ENCODE results near the gene MEF2D. TPM values are rescaled to one million over a fixed set of nuclear protein-coding genes. Genes with fewer than 3 reads are reported as not detected.

Gene MEF2D
- total RNA-seq, 1 experiment from 2014 or later: 54.1 TPM

- Mint-ChIP-seq H3K36me3 (ENCODE audit: insufficient read depth, unreplicated experiment) (peaks cover 78% of the 10 kb centered on the region), H3K9me3 (ENCODE audit: low read depth, unreplicated experiment) (no peaks in the 10 kb centered on the region), H3K4me1 (ENCODE audit: low read depth, unreplicated experiment) (peaks cover 48% of the 10 kb centered on the region), H3K27me3 (ENCODE audit: unreplicated experiment) (no peaks in the 10 kb centered on the region), H3K4me3 (ENCODE audit: low read depth, unreplicated experiment) (peak overlapping the region; percentile 88), H3K27ac (ENCODE audit: unreplicated experiment) (peak overlapping the region; percentile 97)
- peak; percentile 87 for DNase-seq
- intact Hi-C loops (cut with micrococcal nuclease; ENCODE audit: unreplicated experiment): loop anchor here (1.0 to 5.0 kb wide), 3 partner anchors 46 to 221 kb away; partner anchors contain the start of genes IQGAP3, SMG5 and TMEM79
- TF ChIP-seq, protein P1, sequence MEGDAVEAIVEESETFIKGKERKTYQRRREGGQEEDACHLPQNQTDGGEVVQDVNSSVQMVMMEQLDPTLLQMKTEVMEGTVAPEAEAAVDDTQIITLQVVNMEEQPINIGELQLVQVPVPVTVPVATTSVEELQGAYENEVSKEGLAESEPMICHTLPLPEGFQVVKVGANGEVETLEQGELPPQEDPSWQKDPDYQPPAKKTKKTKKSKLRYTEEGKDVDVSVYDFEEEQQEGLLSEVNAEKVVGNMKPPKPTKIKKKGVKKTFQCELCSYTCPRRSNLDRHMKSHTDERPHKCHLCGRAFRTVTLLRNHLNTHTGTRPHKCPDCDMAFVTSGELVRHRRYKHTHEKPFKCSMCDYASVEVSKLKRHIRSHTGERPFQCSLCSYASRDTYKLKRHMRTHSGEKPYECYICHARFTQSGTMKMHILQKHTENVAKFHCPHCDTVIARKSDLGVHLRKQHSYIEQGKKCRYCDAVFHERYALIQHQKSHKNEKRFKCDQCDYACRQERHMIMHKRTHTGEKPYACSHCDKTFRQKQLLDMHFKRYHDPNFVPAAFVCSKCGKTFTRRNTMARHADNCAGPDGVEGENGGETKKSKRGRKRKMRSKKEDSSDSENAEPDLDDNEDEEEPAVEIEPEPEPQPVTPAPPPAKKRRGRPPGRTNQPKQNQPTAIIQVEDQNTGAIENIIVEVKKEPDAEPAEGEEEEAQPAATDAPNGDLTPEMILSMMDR (IDR thresholded peaks at IDR 0.05; ENCODE audit: unreplicated experiment): no peak
- CTCF ChIA-PET: interaction anchor here (0.5 to 1.9 kb wide), 7 partner anchors 13 to 213 kb away, joined by 3 to 16 read pairs (median 3); no protein-coding TSS in a partner anchor
- BruUV-seq (replicated peaks): TSS peak; percentile 60
Observed at GRCh38 chr1:156502894-156503697, 2.5 kb upstream of the MEF2D start.

- intact Hi-C loops (cut with micrococcal nuclease; ENCODE audit: unreplicated experiment): loop anchor here (5.0 kb wide), 2 partner anchors 70 to 220 kb away; partner anchors contain the start of genes IQGAP3, SMG5 and TMEM79
- CTCF ChIA-PET: interaction anchor here (0.7 to 1.9 kb wide), 5 partner anchors 32 to 112 kb away, joined by 3 to 16 read pairs (median 3); no protein-coding TSS in a partner anchor
- Mint-ChIP-seq H3K4me1 (ENCODE audit: low read depth, unreplicated experiment) (peaks cover 50% of the 10 kb centered on the region), H3K27ac (ENCODE audit: unreplicated experiment) (peak overlapping the region; percentile 97), H3K9me3 (ENCODE audit: low read depth, unreplicated experiment) (no peaks in the 10 kb centered on the region), H3K36me3 (ENCODE audit: insufficient read depth, unreplicated experiment) (peaks cover 79% of the 10 kb centered on the region), H3K4me3 (ENCODE audit: low read depth, unreplicated experiment) (peak overlapping the region; percentile 88), H3K27me3 (ENCODE audit: unreplicated experiment) (no peaks in the 10 kb centered on the region)
- DNase-seq: no peak
- BruUV-seq (replicated peaks): no TSS peak
- TF ChIP-seq, protein P1 (IDR thresholded peaks at IDR 0.05; ENCODE audit: unreplicated experiment): no peak
Observed at GRCh38 chr1:156502391-156502893, 1.9 kb upstream of the MEF2D start.

DNA sequence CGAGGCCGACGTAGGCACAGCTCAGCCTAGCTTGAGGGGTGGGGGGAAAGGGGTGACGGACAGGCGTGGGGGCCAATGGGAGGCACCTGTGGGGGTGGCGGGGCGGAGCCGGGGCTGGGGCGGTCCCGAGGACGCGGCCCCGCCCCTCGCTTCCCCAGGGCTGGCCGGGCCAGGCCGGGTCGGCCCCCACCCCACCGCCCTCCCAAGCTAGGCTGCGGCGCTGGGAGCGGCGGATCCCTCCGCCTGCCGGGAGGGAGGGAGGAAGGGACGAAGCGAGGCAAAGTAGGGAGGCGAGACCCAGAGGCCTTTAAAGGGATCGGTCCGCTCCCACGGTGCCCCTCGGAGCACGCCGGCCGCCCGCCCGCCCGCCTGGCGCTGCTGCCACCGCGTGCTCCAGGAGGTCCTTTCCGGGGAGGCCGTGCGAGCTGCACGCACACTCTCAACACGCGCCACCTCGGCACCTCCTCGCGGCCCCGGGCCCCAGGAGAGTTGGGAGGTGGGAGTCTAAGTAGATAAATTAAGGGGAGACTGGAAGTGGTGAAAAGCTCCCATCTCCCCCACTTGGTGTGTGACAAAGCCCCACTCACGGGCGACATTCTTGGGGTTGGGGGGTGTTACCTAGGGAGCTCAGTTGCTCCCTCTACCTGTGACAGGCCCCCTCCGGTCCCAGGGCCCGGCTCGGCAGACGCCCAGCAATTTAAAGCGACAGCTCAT is 375 bp upstream of the MEF2D start:
- CTCF ChIA-PET: interaction anchor here (0.6 to 3.8 kb wide), 18 partner anchors 11 to 160 kb away, joined by 3 to 36 read pairs (median 5); partner anchors contain the start of gene NAXE
- Mint-ChIP-seq H3K27ac (ENCODE audit: unreplicated experiment) (peak overlapping the region; percentile 97), H3K27me3 (ENCODE audit: unreplicated experiment) (no peaks in the 10 kb centered on the region), H3K9me3 (ENCODE audit: low read depth, unreplicated experiment) (no peaks in the 10 kb centered on the region), H3K4me1 (ENCODE audit: low read depth, unreplicated experiment) (peaks cover 65% of the 10 kb centered on the region), H3K36me3 (ENCODE audit: insufficient read depth, unreplicated experiment) (peaks cover 85% of the 10 kb centered on the region), H3K4me3 (ENCODE audit: low read depth, unreplicated experiment) (peak overlapping the region; percentile 88)
- peak; percentile 98 for DNase-seq
- TSS peak; percentile 76 for BruUV-seq (replicated peaks)
- intact Hi-C loops (cut with micrococcal nuclease; ENCODE audit: unreplicated experiment): loop anchor here (5.0 kb wide), 2 partner anchors 71 to 219 kb away; partner anchors contain the start of genes IQGAP3, SMG5 and TMEM79
- TF ChIP-seq, protein P1 (IDR thresholded peaks at IDR 0.05; ENCODE audit: unreplicated experiment): peak; percentile 79
